Testis (tissue), 3 donors: ENCODE data around the gene NPR2. TPM values are rescaled to one million over a fixed set of nuclear protein-coding genes. Genes with fewer than 3 reads are reported as not detected.

ENCODE experiments used
- DNase-seq: peaks from one replicate; pipeline ENCODE4 v3.0.0-alpha.2; 2019
- H3K27ac ChIP-seq, 2 donors: fragments of 200-600 bp; sonication (generic); one replicate each; pipeline ENCODE4 v1.5.1; 2019
- H3K27me3 ChIP-seq: fragments of 200-600 bp; sonication (generic); one replicate; pipeline ENCODE4 v1.5.1; 2019
- H3K36me3 ChIP-seq: fragments of 200-600 bp; sonication (generic); one replicate; pipeline ENCODE4 v1.5.1; 2017; ENCODE audit warnings: low read depth; ENCODE audit errors: missing control alignments
- H3K4me1 ChIP-seq: fragments of 200-600 bp; sonication (generic); one replicate; pipeline ENCODE4 v1.5.1; 2019
- H3K4me3 ChIP-seq, 2 donors: fragments of 200-600 bp; sonication (generic); one replicate each; pipeline ENCODE4 v1.5.1; 2017 to 2019
- H3K9me3 ChIP-seq: fragments of 200-600 bp; sonication (generic); one replicate; pipeline ENCODE4 v1.5.1; 2017
- CTCF ChIP-seq, 3 experiments: fragments of 450-650 bp in 2 of 3; fragments of 200-600 bp in 1 of 3; sonication (generic) in 1 of 3; IDR thresholded peaks; one replicate each; pipeline ENCODE4 v1.5.1; 2016 to 2019; ENCODE audit warnings: antibody characterized with exemption in 3 of 3, mild to moderate bottlenecking in 2 of 3, moderate library complexity in 1 of 3
- POLR2A ChIP-seq: fragments of 450-650 bp; IDR thresholded peaks from one replicate; pipeline ENCODE4 v1.6.1; 2017; ENCODE audit warnings: antibody characterized with exemption, mild to moderate bottlenecking, moderate library complexity
- WGBS, 2 donors: methylation state at CpG; one replicate each; pipeline ENCODE4 v1.1.5; 2018; 5-methylcytosine and 5-hydroxymethylcytosine counted together
- intact Hi-C: fragments of 100-400 bp; cut with DNase I; formaldehyde crosslinking; loops from one replicate; pipeline ENCODE4 v1.15.1; 2023; ENCODE audit warnings: low total_unique reads
- polyA plus RNA-seq: library from polyadenylated mRNA; stranded (reverse); fragments of 350-450 nt; fragmentation: Illumina TruSeq; extraction: RNeasy Lipid Tissue Mini Kit (QIAGEN cat#74804); gene quantifications from one replicate; pipeline ENCODE4 v1.2.3, GENCODE V29; 2014; ENCODE audit warnings: low read depth, low replicate concordance; ENCODE audit not compliant: insufficient read depth
- total RNA-seq, 2 donors: library from RNA; depleted of rRNA; stranded (reverse); fragments of >200 nt; gene quantifications; one replicate each; pipeline ENCODE4 v1.2.3, GENCODE V29; 2016

NPR2 gene
- total and polyA plus RNA-seq, 3 donors from 2014 or later, result 16.1 to 23.4 (median 18.5) TPM

- intact Hi-C loops, result no loop called here
- H3K27ac ChIP-seq, result peak overlapping the region in 1 of 2 donors; percentile 47
- no peaks in the 10 kb centered on the region for H3K36me3 ChIP-seq
- H3K4me1 ChIP-seq, result peaks cover 11% of the 10 kb centered on the region
- WGBS, 2 donors, result 5 to 13% methylated on average over 24 to 48 of the region's 48 CpGs
- peak overlapping the region; percentile 40 to 60 for H3K4me3 ChIP-seq
- DNase-seq, result no peak
- TF ChIP-seq POLR2A (no peak), CTCF (IDR thresholded peaks at IDR 0.05) (peak in 2 of 3 experiments; percentile 11 to 15)
- no peaks in the 10 kb centered on the region for H3K27me3 ChIP-seq
- no peaks in the 10 kb centered on the region for H3K9me3 ChIP-seq
Measured at GRCh38 chr9:35756275-35757225, 34.8 kb upstream of the NPR2 start.

DNA sequence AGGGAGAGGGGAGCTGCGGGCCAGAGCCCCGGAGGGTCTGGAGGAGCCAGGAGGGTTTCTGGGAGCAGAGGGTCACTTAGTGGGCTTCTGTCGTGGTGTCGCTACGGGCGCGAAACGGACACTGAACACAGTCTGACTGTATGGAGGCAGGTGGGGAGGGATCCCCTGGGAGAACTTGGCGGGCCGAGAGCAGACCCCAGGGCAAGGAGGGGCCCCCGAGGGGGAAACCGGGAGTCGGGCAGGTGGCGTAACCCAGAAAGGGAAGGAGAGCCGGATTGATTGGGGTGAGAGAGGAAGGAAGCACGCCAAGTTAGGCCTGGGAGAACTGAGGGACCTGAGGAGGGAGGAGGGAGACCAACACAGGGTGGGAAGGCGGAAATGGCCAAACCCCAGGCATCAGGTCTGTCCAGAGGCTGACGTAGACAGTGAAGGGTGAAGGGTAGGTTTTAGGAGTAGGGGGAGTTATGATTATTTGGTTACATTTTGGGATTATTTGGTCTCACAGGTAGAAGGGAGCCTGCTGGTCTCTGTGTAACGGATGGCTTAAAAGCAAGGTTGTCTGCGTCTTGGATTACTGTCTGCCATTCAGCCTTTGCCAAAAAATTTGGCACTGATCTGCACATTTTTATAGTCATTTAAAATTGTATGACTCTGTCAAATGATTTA lies 34.0 kb upstream of the NPR2 start:
- no peak for DNase-seq
- Histone ChIP-seq H3K4me1 (peaks cover 11% of the 10 kb centered on the region), H3K27me3 (no peaks in the 10 kb centered on the region), H3K9me3 (no peaks in the 10 kb centered on the region), H3K27ac (peak overlapping the region in 1 of 2 donors; percentile 47), H3K36me3 (no peaks in the 10 kb centered on the region), H3K4me3 (peak overlapping the region; percentile 40 to 60)
- TF ChIP-seq CTCF (IDR thresholded peaks at IDR 0.05), result no peak
- intact Hi-C loops, result no loop called here
- 3 to 4% methylated on average over 12 to 20 of the region's 20 CpGs for WGBS, 2 donors

- TF ChIP-seq POLR2A, result no peak
- no peak for TF ChIP-seq CTCF (IDR thresholded peaks at IDR 0.05)
- Histone ChIP-seq H3K4me3 (no peak overlapping the region), H3K36me3 (no peaks in the 10 kb centered on the region), H3K9me3 (no peaks in the 10 kb centered on the region), H3K4me1 (peaks cover 11% of the 10 kb centered on the region), H3K27ac (no peak overlapping the region), H3K27me3 (no peaks in the 10 kb centered on the region)
- intact Hi-C loops, result no loop called here
- no peak for DNase-seq
Measured at GRCh38 chr9:35757892-35758275, 33.5 kb upstream of the NPR2 start.

DNA sequence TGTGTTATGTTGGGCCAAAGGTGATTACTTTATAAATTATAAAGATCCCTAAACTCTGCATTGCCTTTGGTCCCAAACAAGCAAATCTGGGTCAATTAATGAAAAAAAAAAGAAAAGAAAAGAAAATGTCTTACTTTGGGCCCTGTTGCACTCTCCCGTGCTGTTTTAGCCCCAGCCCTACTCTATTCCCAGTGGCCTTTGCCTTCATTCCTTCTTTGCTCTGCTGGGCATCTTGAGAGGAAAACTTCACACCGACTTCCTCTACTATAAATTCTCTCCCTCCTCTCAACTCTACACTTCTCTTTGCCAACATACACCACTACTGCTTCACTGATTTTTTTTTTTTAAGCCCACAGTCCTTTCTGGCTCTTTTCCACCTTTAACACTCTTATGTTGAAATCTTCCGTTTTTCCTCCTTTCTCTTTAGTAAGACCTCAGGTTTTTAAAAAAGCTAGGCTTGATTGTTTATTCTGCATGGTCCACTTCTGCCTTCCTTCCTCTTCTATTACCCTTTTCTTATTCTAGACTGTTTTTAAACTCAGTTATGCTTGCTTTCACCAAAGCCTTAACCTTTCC lies 32.8 kb upstream of the NPR2 start:
- intact Hi-C loops, result no loop called here
- Histone ChIP-seq H3K4me1 (peaks cover 11% of the 10 kb centered on the region), H3K27me3 (no peaks in the 10 kb centered on the region), H3K9me3 (no peaks in the 10 kb centered on the region), H3K36me3 (no peaks in the 10 kb centered on the region), H3K4me3 (no peak overlapping the region), H3K27ac (no peak overlapping the region)
- TF ChIP-seq CTCF (IDR thresholded peaks at IDR 0.05), result no peak
- TF ChIP-seq POLR2A, result no peak
- DNase-seq, result no peak
- 48 to 59% methylated on average over 3 of the region's 3 CpGs for WGBS, 2 donors
